GM19239 (cell line): ENCODE measurements around the gene FTSJ3.
A peak's percentile ranks its signal among the peaks of the same experiment; 100 is the strongest.
"Not testable (repeated sequence)": the region's sequence is repeated elsewhere in the genome, so short reads cannot be mapped to it uniquely, and the experiment has no call there.

Experiments
- DNase-seq: peaks from one replicate; pipeline ENCODE4 v3.0.0; 2011; ENCODE audit warnings: low spot score; ENCODE audit not compliant: insufficient read length
- FAIRE-seq: peaks from 2 replicates; lab custom pipeline; 2011; peaks lifted over from hg19 to GRCh38; lab: Jason Lieb, UNC

The FTSJ3 gene

GRCh38 chr17:63798572-63799106 lies 28.8 kb downstream of the FTSJ3 start:
- FAIRE-seq (no peak), DNase-seq (no peak)

- FAIRE-seq, DNase-seq: not testable (repeated sequence)
Measured at GRCh38 chr17:63796375-63796774, 31.1 kb downstream of the FTSJ3 start.

GRCh38 chr17:63792055-63792729 lies 35.3 kb downstream of the FTSJ3 start:
- DNase-seq (no peak), FAIRE-seq (no peak)

- no peak for DNase-seq
- FAIRE-seq, result no peak
Measured at GRCh38 chr17:63790057-63790456, 37.4 kb downstream of the FTSJ3 start.

GRCh38 chr17:63786971-63787711 lies 40.3 kb downstream of the FTSJ3 start:
- no peak for DNase-seq
- FAIRE-seq, result no peak

GRCh38 chr17:63786117-63786516 lies 41.3 kb downstream of the FTSJ3 start:
- DNase-seq, result no peak
- FAIRE-seq, result no peak

GRCh38 chr17:63785556-63785955 lies 41.9 kb downstream of the FTSJ3 start:
- FAIRE-seq (no peak), DNase-seq (no peak)

GRCh38 chr17:63783522-63783921 lies 43.9 kb downstream of the FTSJ3 start:
- DNase-seq, result no peak
- no peak for FAIRE-seq

GRCh38 chr17:63780928-63781327 lies 46.5 kb downstream of the FTSJ3 start:
- FAIRE-seq (no peak), DNase-seq (no peak)

GRCh38 chr17:63780507-63780906 lies 47.0 kb downstream of the FTSJ3 start:
- FAIRE-seq, result no peak
- no peak for DNase-seq

GRCh38 chr17:63775420-63775819 lies 52.0 kb downstream of the FTSJ3 start:
- FAIRE-seq, result no peak
- DNase-seq, result no peak

- FAIRE-seq, result no peak
- DNase-seq, result no peak
Measured at GRCh38 chr17:63774969-63775265, 52.5 kb downstream of the FTSJ3 start.

- FAIRE-seq (no peak), DNase-seq (peak; percentile 26)
Measured at GRCh38 chr17:63774141-63774968, 53.1 kb downstream of the FTSJ3 start, which contains the start of gene DDX42. TSS of gene DDX42 (plus strand) at chr17:63774170. CDS start at chr17:63787050, 12,880 bp downstream.

GRCh38 chr17:63773272-63774140 lies 54.0 kb downstream of the FTSJ3 start, which contains the start of gene CCDC47:
TSS of gene CCDC47 (minus strand) at chr17:63773597. CDS start at chr17:63766175, 7,422 bp downstream.
- peak; percentile 83 for DNase-seq
- peak; percentile 97 for FAIRE-seq

- FAIRE-seq (no peak), DNase-seq (no peak)
Measured at GRCh38 chr17:63772801-63773271, 54.6 kb downstream of the FTSJ3 start.
